CD4-positive, alpha-beta T cell (primary cell): Measurements from ENCODE around the gene FAM149A. TPM values are rescaled to one million over a fixed set of nuclear protein-coding genes. Genes with fewer than 3 reads are reported as not detected.
A peak's percentile ranks its signal among the peaks of the same experiment; 100 is the strongest.

Experiments used
- ATAC-seq: fragments of 200-7000 bp; cut with Tn5 transposase; one replicate; pipeline ENCODE4 v1.10.0; 2022; ENCODE audit warnings: mild to moderate bottlenecking; ENCODE audit not compliant: poor library complexity
- CTCF ChIA-PET: fragments of 350-600 bp; sonication (Branson Sonifier 250); formaldehyde crosslinking; loops from one replicate; lab custom pipeline; 2021; ENCODE audit warnings: antibody characterized with exemption, inconsistent platforms; lab: Charles Lee
- POLR2A ChIA-PET: fragments of 350-600 bp; sonication (Branson Sonifier 250); formaldehyde crosslinking; loops from one replicate; lab custom pipeline; 2021; ENCODE audit warnings: antibody characterized with exemption, inconsistent platforms; lab: Charles Lee
- DNase-seq, 14 experiments: peaks; one replicate each; pipeline ENCODE4 v3.0.0-alpha.2; 2013 to 2020; ENCODE audit warnings: mixed read lengths in 2 of 14
- H3K27ac ChIP-seq, 2 donors: one replicate each; pipeline versions ENCODE4 v1.5.1 to v1.7.0; 2013; ENCODE audit warnings: low read length in 2 of 2, low read depth in 1 of 2, mild to moderate bottlenecking in 1 of 2
- H3K27me3 ChIP-seq, 2 experiments: 1 replicate in 1 of 2; 2 replicates in 1 of 2; pipeline versions ENCODE4 v1.6.1 to v1.7.0; 2013; ENCODE audit warnings: low read length in 2 of 2, control low read depth in 1 of 2, mild to moderate bottlenecking in 1 of 2, moderate library complexity in 1 of 2; ENCODE audit not compliant: insufficient read depth in 2 of 2, control insufficient read depth in 1 of 2
- H3K36me3 ChIP-seq: one replicate; pipeline ENCODE4 v1.6.1; 2013; ENCODE audit warnings: low read length, control low read depth; ENCODE audit not compliant: insufficient read depth
- H3K4me1 ChIP-seq: one replicate; pipeline ENCODE4 v1.6.1; 2013; ENCODE audit warnings: low read length, control low read depth; ENCODE audit not compliant: insufficient read depth
- H3K4me3 ChIP-seq: one replicate; pipeline ENCODE4 v1.5.1; 2013; ENCODE audit warnings: mild to moderate bottlenecking, low read length, moderate library complexity
- H3K9me3 ChIP-seq, 2 experiments: 1 replicate in 1 of 2; 2 replicates in 1 of 2; pipeline versions ENCODE4 v1.6.1 to v1.7.0; 2013; ENCODE audit warnings: low read length in 2 of 2, mild to moderate bottlenecking in 2 of 2, control low read depth in 1 of 2, moderate library complexity in 1 of 2; ENCODE audit not compliant: control insufficient read depth in 1 of 2, insufficient read depth in 1 of 2
- H3K27ac Mint-ChIP-seq: one replicate; pipeline ENCODE4 v1.8.0; 2020; ENCODE audit warnings: mixed read lengths
- H3K27me3 Mint-ChIP-seq: one replicate; pipeline ENCODE4 v1.8.0; 2021; ENCODE audit warnings: mixed read lengths
- H3K36me3 Mint-ChIP-seq: one replicate; pipeline ENCODE4 v1.8.0; 2021; ENCODE audit warnings: low read depth, mixed read lengths
- H3K4me1 Mint-ChIP-seq: one replicate; pipeline ENCODE4 v1.8.0; 2021; ENCODE audit warnings: low read depth, mixed read lengths
- H3K4me3 Mint-ChIP-seq: one replicate; pipeline ENCODE4 v1.8.0; 2020; ENCODE audit warnings: mild to moderate bottlenecking, mixed read lengths
- H3K9me3 Mint-ChIP-seq: one replicate; pipeline ENCODE4 v1.8.0; 2020; ENCODE audit warnings: mixed read lengths
- CTCF ChIP-seq: fragments of 200-600 bp; IDR thresholded peaks from one replicate; pipeline ENCODE4 v1.8.0; 2022; ENCODE audit warnings: antibody characterized with exemption, mild to moderate bottlenecking
- intact Hi-C, 2 experiments: fragments of 100-400 bp; cut with DNase I in 1 of 2; cut with micrococcal nuclease in 1 of 2; formaldehyde crosslinking; loops; one replicate each; pipeline versions ENCODE4 v1.15.1 to v1.9.0; 2023 to 2025; cut with DNase I, micrococcal nuclease
- total RNA-seq, 174 experiments: library from RNA in 2 of 174; stranded (reverse) in 2 of 174; gene quantifications; one replicate each; pipeline ENCODE4 v1.2.3 and lab custom pipeline; 2021 to 2026

FAM149A gene
- total RNA-seq, 2 experiments from 2014 or later, result 0.61 to 1.1 TPM

- H3K9me3 ChIP-seq, result no peaks in the 10 kb centered on the region
- intact Hi-C loops, result loop anchor here (2.0 to 5.0 kb wide), 4 partner anchors 68 to 518 kb away; no protein-coding TSS in a partner anchor
- H3K4me1 ChIP-seq, result peaks cover 10% of the 10 kb centered on the region
- no peak overlapping the region for H3K27ac ChIP-seq
- Mint-ChIP-seq H3K9me3 (no peaks in the 10 kb centered on the region), H3K4me1 (peaks cover 24% of the 10 kb centered on the region), H3K27me3 (peaks cover 11% of the 10 kb centered on the region), H3K36me3 (no peaks in the 10 kb centered on the region), H3K27ac (no peak overlapping the region), H3K4me3 (peak overlapping the region; percentile 39)
- H3K36me3 ChIP-seq, result no peaks in the 10 kb centered on the region
- DNase-seq (no peak), ATAC-seq (no peak)
- CTCF ChIA-PET, result no interaction called here
- no peak for TF ChIP-seq CTCF
- POLR2A ChIA-PET, result interaction anchor here (2.5 kb wide), 1 partner anchor 122 kb away, joined by 15 read pairs; the partner anchor contains the start of gene CYP4V2
- H3K27me3 ChIP-seq, result no peaks in the 10 kb centered on the region
- peak overlapping the region; percentile 62 for H3K4me3 ChIP-seq
Observed at GRCh38 chr4:186069729-186070128, 34.8 kb upstream of the FAM149A start.

- no peak overlapping the region for H3K4me3 ChIP-seq
- intact Hi-C loops, result no loop called here
- H3K4me1 ChIP-seq, result peaks cover 10% of the 10 kb centered on the region
- Mint-ChIP-seq H3K27me3 (no peaks in the 10 kb centered on the region), H3K27ac (no peak overlapping the region), H3K4me3 (no peak overlapping the region), H3K4me1 (peaks cover 23% of the 10 kb centered on the region), H3K9me3 (no peaks in the 10 kb centered on the region), H3K36me3 (no peaks in the 10 kb centered on the region)
- POLR2A ChIA-PET, result no interaction called here
- DNase-seq (no peak), ATAC-seq (no peak)
- H3K27me3 ChIP-seq, result no peaks in the 10 kb centered on the region
- H3K9me3 ChIP-seq, result no peaks in the 10 kb centered on the region
- CTCF ChIA-PET, result no interaction called here
- no peak overlapping the region for H3K27ac ChIP-seq
- H3K36me3 ChIP-seq, result no peaks in the 10 kb centered on the region
- TF ChIP-seq CTCF, result no peak
Observed at GRCh38 chr4:186072516-186072915, 32.0 kb upstream of the FAM149A start.

- H3K27ac ChIP-seq, result no peak overlapping the region
- H3K4me1 ChIP-seq, result no peaks in the 10 kb centered on the region
- no peaks in the 10 kb centered on the region for H3K9me3 ChIP-seq
- DNase-seq (peak in 3 of 14 experiments; percentile 6 to 17 (median 16)), ATAC-seq (no peak)
- Mint-ChIP-seq H3K4me1 (peaks cover 9% of the 10 kb centered on the region), H3K9me3 (no peaks in the 10 kb centered on the region), H3K27ac (no peak overlapping the region), H3K36me3 (no peaks in the 10 kb centered on the region), H3K4me3 (no peak overlapping the region), H3K27me3 (no peaks in the 10 kb centered on the region)
- H3K36me3 ChIP-seq, result no peaks in the 10 kb centered on the region
- intact Hi-C loops, result no loop called here
- no peaks in the 10 kb centered on the region for H3K27me3 ChIP-seq
- ChIA-PET CTCF (no interaction called here), POLR2A (no interaction called here)
- TF ChIP-seq CTCF, result no peak
- H3K4me3 ChIP-seq, result no peak overlapping the region
Observed at GRCh38 chr4:186074189-186074588, 30.3 kb upstream of the FAM149A start.
